OCI-M1 (cell line): ENCODE results near the gene OR10C1.

Experiments used
- DNase-seq: peaks from one replicate; lab custom pipeline; 2025; lab: John Stamatoyannopoulos, UW

OR10C1 gene

DNA sequence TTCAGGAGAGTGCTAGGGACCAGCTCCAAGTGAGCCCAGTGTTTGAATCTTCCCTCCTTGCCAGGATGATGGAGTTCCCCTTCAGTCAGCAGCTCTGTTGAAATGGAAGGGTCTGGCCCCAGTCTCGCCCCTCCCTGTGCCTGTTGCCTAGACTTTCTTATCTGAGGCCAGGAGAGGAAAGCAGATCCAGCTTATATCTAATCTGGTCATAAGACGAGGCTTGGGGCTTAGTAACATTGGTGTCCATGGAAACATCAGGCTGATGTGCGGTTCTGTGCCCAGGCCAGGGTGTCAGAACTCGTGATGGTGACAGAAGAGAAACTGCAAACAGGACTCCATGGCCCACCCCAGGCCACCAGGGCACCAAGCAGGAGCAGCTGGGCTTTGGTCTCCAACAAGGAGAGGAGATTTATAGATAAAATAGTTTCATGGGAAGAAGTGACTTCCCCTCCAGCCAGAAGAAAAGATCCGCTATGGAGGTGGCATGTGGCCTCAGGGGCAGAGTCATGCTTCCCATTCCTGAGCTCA lies 38.9 kb downstream of the OR10C1 start:
- peak; percentile 84 for DNase-seq

DNA sequence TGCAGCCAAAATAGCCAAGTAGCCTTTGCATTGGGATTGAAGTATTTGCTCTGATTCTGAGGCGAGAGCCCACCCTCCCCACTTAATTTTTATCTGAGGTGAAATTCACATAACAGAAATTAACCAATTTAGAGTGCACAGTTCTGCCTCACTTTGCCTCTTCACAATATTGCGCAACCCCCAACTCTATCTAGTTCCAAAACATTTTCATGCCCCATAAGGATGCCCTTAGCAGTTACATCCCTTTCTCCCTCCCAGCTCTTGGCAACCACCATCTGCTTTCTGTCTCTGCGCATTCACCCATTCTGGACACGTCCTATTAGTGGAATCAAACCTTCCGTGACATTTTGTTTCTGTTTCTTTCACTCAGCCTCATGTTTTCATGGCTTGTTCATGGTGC lies 39.6 kb downstream of the OR10C1 start:
- DNase-seq = peak; percentile 30

DNA sequence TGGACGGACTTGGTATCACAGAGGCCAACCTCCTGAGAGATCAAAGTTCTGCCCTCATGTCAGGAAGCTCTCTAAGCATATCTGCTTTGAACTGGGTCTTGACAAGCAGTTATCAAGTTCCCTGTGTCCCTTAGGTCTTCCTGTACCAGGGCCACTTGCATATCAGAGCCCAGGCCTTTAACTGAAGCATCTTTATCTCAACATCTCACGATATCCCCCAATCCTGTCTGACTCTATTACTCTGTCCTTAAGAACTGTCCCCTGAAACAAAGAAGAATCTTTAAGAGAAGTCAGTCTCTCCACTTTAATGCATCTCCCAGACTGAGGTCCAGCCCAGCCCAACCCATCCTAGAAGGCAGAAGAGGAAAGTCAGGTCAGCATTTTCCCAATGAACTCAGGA lies 40.5 kb downstream of the OR10C1 start:
- DNase-seq = peak; percentile 24

DNA sequence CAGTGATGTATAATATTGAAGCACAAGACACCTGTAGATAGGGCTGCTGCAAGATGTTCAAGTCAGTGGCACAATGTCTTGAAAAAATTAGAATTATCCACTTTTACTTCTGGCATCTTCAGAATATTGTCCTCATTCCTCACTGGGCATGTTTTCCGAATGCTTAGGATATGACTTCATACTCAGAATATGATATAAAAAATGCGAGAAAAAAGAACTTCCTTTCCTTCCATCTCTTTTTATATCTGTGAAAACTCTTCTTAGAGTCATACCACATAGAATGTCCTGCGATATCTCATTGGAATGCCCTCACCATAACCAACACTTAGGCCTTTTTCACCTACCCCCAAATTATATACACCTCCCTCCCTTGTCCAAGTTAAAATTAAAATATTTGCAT lies 44.1 kb downstream of the OR10C1 start:
- DNase-seq = no peak

DNA sequence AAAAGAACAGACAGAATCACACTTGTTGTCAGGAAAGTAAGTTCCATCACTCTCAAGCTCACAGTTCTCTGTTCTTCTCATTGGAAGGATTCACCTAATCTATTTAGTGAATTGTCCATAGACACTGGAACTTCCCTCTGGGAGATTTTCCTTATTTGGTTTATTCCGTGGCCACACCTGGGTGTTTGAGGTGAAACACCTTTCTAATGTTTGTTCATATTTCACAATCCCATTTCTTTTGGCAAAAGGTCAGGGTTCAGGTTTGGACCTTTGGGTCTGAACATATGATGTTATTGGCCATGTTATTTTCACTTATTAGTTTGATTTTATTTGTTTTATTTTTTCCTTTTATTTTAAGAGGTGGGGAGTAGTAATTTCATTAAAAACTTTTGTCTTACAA lies 44.6 kb downstream of the OR10C1 start:
- no peak for DNase-seq

- DNase-seq = peak; percentile 52
These were observed 47.5 kb downstream of the OR10C1 start for GRCh38 chr6:29486577-29486976.

GRCh38 chr6:29487131-29487530 lies 48.0 kb downstream of the OR10C1 start:
- no peak for DNase-seq

- peak; percentile 68 for DNase-seq
These were observed 48.6 kb downstream of the OR10C1 start, which contains the start of gene MAS1L for GRCh38 chr6:29487660-29488059. TSS of gene MAS1L (minus strand) at chr6:29487956. CDS start at chr6:29487902, 54 bp downstream.

- DNase-seq = no peak
These were observed 49.8 kb downstream of the OR10C1 start for GRCh38 chr6:29488874-29489273.

DNA sequence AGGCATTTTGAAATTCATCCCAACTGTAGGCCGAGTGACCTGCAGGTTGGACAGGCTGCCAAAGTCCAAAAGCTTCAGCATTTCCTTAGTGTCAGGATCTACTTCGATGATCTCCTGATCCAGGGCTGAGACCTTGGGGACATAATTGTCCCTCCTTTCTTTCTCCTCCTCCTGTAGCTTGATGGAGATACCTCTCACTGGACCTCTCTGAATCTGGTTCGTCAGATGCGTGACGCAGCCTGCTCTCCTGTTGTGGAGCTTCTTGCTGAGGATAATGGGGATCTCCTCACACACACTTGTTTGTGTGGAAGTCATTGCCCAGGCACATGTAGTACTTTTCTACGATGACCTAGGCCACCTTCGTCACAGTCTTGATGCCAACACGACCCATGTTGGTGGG lies 50.2 kb downstream of the OR10C1 start:
- no peak for DNase-seq

DNA sequence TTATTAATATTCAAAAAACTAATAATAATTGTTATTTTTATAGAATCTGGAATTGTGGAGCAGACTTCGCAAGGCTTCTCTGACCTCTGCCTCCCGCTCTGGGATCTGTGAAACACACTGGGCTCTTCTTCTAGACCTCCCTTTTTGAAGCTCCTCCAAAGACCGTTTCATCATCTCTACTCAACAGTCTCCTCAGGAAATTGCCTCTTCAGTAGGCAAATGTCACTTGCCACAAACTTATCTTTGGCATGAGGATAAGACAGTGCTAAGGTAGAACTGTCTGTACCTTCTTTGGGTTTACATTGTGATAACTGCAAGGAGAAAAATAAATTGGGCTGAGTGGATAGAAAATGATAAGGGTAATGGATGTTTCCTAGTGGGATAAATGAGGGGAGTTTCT lies 50.9 kb downstream of the OR10C1 start:
- peak; percentile 76 for DNase-seq

DNA sequence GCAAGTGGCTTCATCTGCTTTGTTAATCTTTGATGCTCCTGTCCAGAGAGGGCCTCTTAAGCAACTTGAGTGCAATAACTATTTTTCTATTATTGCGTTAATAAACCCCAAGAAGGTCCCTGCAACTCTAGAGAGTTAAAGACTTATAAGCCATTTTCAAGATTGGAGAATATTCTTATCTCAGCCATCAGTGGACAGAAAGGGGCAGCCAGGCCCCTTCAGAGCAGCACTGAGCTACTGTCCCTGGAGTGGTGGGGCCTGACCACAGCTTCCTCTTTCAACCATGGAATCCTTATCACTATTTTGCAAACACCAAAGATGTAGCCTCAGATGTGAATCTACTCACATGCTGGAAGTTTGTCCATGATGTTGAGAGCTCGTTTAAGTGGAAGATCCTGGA lies 51.4 kb downstream of the OR10C1 start:
- peak; percentile 96 for DNase-seq
